GM18907 (cell line): ENCODE results near the gene NCBP2.
"Not testable (repeated sequence)": the region's sequence is repeated elsewhere in the genome, so short reads cannot be mapped to it uniquely, and the experiment has no call there.

Experiments used
- ATAC-seq: cut with Tn5 transposase; IDR thresholded peaks from one replicate; pipeline ENCODE4 v1.9.1; 2021; ENCODE audit warnings: mild to moderate bottlenecking, moderate library complexity; ENCODE audit not compliant: unreplicated experiment

The NCBP2 gene

GRCh38 chr3:196968233-196969133 lies 26.2 kb upstream of the NCBP2 start, which contains the start of gene PIGZ:
Gene PIGZ (minus strand): TSS chr3:196968833. CDS start chr3:196952031, 16,802 bp downstream.
- peak; percentile 62 for ATAC-seq

GRCh38 chr3:196967412-196968232 lies 25.3 kb upstream of the NCBP2 start:
- no peak for ATAC-seq

- ATAC-seq = no peak
Measured at GRCh38 chr3:196966526-196967401, 24.4 kb upstream of the NCBP2 start.

- ATAC-seq = no peak
Measured at GRCh38 chr3:196965804-196966173, 23.5 kb upstream of the NCBP2 start.

- no peak for ATAC-seq
Measured at GRCh38 chr3:196965112-196965803, 22.9 kb upstream of the NCBP2 start.

- no peak for ATAC-seq
Measured at GRCh38 chr3:196963631-196963953, 21.3 kb upstream of the NCBP2 start.

GRCh38 chr3:196962930-196963630 lies 20.8 kb upstream of the NCBP2 start:
- ATAC-seq = no peak

- ATAC-seq = no peak
Measured at GRCh38 chr3:196962108-196962929, 20.0 kb upstream of the NCBP2 start.

GRCh38 chr3:196954832-196955231 lies 12.5 kb upstream of the NCBP2 start:
- ATAC-seq = no peak

GRCh38 chr3:196951371-196951770 lies 9.0 kb upstream of the NCBP2 start:
- no peak for ATAC-seq

GRCh38 chr3:196949750-196950149 lies 7.4 kb upstream of the NCBP2 start:
- no peak for ATAC-seq

- no peak for ATAC-seq
Measured at GRCh38 chr3:196949285-196949619, 6.9 kb upstream of the NCBP2 start.

GRCh38 chr3:196948442-196949284 lies 6.3 kb upstream of the NCBP2 start:
- ATAC-seq = no peak

GRCh38 chr3:196947860-196948441 lies 5.6 kb upstream of the NCBP2 start:
- no peak for ATAC-seq

- no peak for ATAC-seq
Measured at GRCh38 chr3:196947136-196947859, 5.0 kb upstream of the NCBP2 start.

- ATAC-seq = not testable (repeated sequence)
Measured at GRCh38 chr3:196944037-196944790, 1.9 kb upstream of the NCBP2 start.
